SKM-1 treated with dmso at 0.1 percent for 144 hours (cell line): ENCODE measurements around the gene FAHD2A.
"Not testable (repeated sequence)": the region's sequence is repeated elsewhere in the genome, so short reads cannot be mapped to it uniquely, and the experiment has no call there.

ENCODE experiments used
- DNase-seq: peaks from one replicate; lab custom pipeline; 2025; ENCODE audit not compliant: unreplicated experiment; lab: John Stamatoyannopoulos, UW

The FAHD2A gene

GRCh38 chr2:95389245-95390119, 13.0 kb upstream of the FAHD2A start:
- peak; percentile 74 for DNase-seq

GRCh38 chr2:95390272-95390880, 12.1 kb upstream of the FAHD2A start:
- no peak for DNase-seq

GRCh38 chr2:95390881-95391321, 11.6 kb upstream of the FAHD2A start:
- no peak for DNase-seq

- no peak for DNase-seq
These were observed 10.7 kb upstream of the FAHD2A start for GRCh38 chr2:95391641-95392310.

- DNase-seq = no peak
These were observed 10.2 kb upstream of the FAHD2A start for GRCh38 chr2:95392320-95392719.

- no peak for DNase-seq
These were observed 9.6 kb upstream of the FAHD2A start for GRCh38 chr2:95392730-95393455.

GRCh38 chr2:95393901-95394300, 8.6 kb upstream of the FAHD2A start:
- DNase-seq = no peak

- DNase-seq = no peak
These were observed 3.4 kb upstream of the FAHD2A start for GRCh38 chr2:95399061-95399460.

GRCh38 chr2:95401480-95401879, 1.0 kb upstream of the FAHD2A start:
- DNase-seq = no peak

GRCh38 chr2:95402004-95402369, 521 bp upstream of the FAHD2A start:
- not testable (repeated sequence) for DNase-seq

- DNase-seq = peak; percentile 52
These were observed 755 bp downstream of the FAHD2A start for GRCh38 chr2:95403204-95403721.

GRCh38 chr2:95403824-95404223, 1.3 kb downstream of the FAHD2A start:
- not testable (repeated sequence) for DNase-seq

GRCh38 chr2:95404676-95405075, 2.2 kb downstream of the FAHD2A start:
- DNase-seq = not testable (repeated sequence)

GRCh38 chr2:95411239-95411638, 8.7 kb downstream of the FAHD2A start:
- DNase-seq = not testable (repeated sequence)

GRCh38 chr2:95414015-95414594, 11.6 kb downstream of the FAHD2A start:
- peak; percentile 41 for DNase-seq

GRCh38 chr2:95415138-95415537, 12.6 kb downstream of the FAHD2A start:
- DNase-seq = not testable (repeated sequence)

- DNase-seq = not testable (repeated sequence)
These were observed 13.1 kb downstream of the FAHD2A start for GRCh38 chr2:95415561-95415960.

- DNase-seq = not testable (repeated sequence)
These were observed 24.8 kb downstream of the FAHD2A start for GRCh38 chr2:95427196-95427867.

- not testable (repeated sequence) for DNase-seq
These were observed 27.4 kb downstream of the FAHD2A start for GRCh38 chr2:95429748-95430467.
